ENCODE data around the gene C1S.

GRCh38 chr12:7117670-7118069, 57.2 kb downstream of the C1S start:
- TF ChIP-seq CTCF (IDR thresholded peaks at IDR 0.05; ENCODE audit: low read length): no peak
- TF ChIP-seq EZH2 (optimal IDR thresholded peaks at IDR 0.05; ENCODE audit: low read depth, low read length): no peak
